NB4 (cell line): ENCODE results near the gene DDX3X.

ENCODE experiments used
- CTCF ChIP-seq: IDR thresholded peaks from one replicate; pipeline ENCODE4 v1.5.1; 2012; ENCODE audit warnings: low read depth, low read length
- MYC ChIP-seq: IDR thresholded peaks from 2 replicates; pipeline ENCODE4 v1.6.1; 2011; ENCODE audit warnings: low read depth, low read length
- POLR2A ChIP-seq: IDR thresholded peaks from 2 replicates; pipeline ENCODE4 v1.6.1; 2011; ENCODE audit warnings: mild to moderate bottlenecking; ENCODE audit not compliant: insufficient read length; ENCODE audit errors: extremely low read depth

GRCh38 chrX:41301438-41301824 is 32.5 kb upstream of the DDX3X start:
- TF ChIP-seq MYC (no peak), POLR2A (no peak), CTCF (no peak)
